Measurements from ENCODE around the gene DRD4.
"Not testable (repeated sequence)": the region's sequence is repeated elsewhere in the genome, so short reads cannot be mapped to it uniquely, and the experiment has no call there.

The DRD4 gene

GRCh38 chr11:645536-645935 is 8.5 kb downstream of the DRD4 start:
- no peak for DNase-seq

DNA sequence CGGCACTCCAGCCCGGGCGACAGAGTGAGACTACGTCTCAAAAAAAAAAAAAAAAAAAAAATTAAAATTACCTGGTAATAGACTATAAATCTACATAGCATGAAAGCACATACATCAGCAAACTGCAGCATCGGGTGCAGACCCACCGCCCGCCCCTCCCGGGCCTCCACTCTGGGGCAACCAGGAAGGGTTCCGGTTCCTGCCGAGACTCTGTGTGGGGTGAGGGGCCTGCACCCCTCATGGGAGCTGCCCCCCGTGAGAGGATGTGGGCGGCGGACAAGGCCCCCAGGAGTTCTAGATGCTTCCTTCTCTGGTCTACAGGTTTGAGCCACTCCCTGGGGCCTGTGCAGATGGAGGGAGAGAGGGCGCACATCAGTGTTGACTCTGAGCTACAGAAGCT is 9.1 kb downstream of the DRD4 start:
- DNase-seq, result no peak

DNA sequence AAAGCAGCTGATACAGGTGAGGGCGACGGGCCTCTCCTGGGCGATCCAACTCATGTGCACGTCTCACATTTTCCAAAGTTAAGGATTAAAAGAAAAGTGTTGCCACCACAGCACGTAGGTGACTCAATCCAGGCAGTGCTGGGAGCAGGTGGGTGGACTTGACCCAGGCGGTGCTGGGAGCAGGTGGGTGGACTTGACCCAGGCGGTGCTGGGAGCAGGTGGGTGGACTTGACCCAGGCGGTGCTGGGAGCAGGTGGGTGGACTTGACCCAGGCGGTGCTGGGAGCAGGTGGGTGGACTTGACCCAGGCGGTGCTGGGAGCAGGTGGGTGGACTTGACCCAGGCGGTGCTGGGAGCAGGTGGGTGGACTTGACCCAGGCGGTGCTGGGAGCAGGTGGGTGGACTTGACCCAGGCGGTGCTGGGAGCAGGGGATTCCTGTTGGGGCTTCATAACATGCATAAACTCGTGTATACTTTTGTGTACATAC is 10.6 kb downstream of the DRD4 start:
- not testable (repeated sequence) for DNase-seq

- DNase-seq, result no peak
These were observed 13.4 kb downstream of the DRD4 start for GRCh38 chr11:650482-650881.

GRCh38 chr11:653136-653535 is 16.1 kb downstream of the DRD4 start:
- DNase-seq, result not testable (repeated sequence)

GRCh38 chr11:653837-654236 is 16.8 kb downstream of the DRD4 start:
- DNase-seq, result no peak

- DNase-seq, result not testable (repeated sequence)
These were observed 17.4 kb downstream of the DRD4 start for GRCh38 chr11:654444-654843.

- DNase-seq, result no peak
These were observed 18.1 kb downstream of the DRD4 start for GRCh38 chr11:655036-655726.

- DNase-seq, result no peak
These were observed 19.4 kb downstream of the DRD4 start for GRCh38 chr11:656426-656825.

GRCh38 chr11:656866-657265 is 19.8 kb downstream of the DRD4 start:
- DNase-seq, result no peak

GRCh38 chr11:657691-658126 is 20.6 kb downstream of the DRD4 start:
- DNase-seq, result no peak

DNA sequence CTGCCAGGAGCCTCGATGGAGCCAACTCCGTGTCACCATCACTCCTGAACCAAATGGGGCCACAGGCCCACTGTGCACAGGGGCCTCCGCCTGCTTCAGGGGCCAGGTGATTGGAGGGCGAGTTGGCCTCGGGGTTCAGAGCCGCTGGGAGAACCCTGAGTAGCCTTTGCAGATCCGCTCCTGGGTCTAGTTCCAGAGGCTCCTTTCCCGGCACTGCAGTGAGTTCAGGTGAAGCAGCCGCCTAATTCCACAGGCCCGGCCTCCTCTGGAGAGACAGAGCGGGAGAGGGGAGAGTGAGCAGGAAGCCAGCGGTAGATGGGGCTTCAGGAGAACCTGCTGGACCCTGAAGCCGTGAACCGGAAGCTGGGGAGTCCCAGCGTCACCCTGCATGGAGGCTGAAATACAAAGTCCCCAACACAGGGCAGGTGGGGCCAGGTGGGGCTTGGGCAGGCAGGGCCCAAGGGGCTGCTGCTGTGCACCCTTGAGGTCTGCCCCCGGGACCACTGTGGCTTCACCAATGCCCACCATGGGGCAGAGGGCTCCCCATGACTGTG is 22.5 kb downstream of the DRD4 start:
- DNase-seq, result no peak

- no peak for DNase-seq
These were observed 23.2 kb downstream of the DRD4 start for GRCh38 chr11:660281-660680.

DNA sequence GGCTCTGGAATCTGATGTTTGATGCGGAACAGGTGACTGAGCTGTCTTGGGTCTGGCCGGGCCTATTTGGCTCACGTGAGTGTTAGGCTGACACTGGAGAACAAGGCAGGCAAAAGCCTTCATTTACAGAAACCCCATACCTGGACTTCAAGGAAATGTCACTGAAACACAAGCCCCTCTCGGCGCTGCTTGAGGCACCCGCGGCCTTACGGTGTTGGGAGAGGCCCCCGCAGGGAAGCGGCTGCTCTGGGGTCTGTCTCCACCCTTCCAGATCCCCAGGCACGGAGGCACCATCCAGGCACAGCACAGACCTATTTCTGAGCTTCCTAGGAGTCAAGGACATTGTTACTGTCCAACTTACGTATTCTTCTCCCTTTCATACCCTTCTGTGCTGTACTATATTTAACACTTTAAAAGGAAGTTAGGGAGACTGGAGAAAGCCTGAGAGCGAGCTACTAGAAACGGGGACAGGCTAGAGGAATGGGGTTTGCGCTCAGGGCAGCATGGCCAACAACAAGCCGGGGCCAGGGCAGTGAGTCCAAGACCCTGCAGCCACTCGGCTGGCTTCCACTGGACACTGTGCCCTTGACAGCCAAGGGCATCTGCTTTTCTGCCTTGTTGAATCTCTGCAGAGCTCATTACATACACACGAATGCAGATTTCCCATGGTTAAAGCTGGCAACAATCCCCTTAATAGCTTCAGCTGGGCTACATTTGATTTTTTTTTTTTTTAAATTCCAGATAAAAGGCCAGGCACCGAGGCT is 23.8 kb downstream of the DRD4 start:
- DNase-seq, result no peak

DNA sequence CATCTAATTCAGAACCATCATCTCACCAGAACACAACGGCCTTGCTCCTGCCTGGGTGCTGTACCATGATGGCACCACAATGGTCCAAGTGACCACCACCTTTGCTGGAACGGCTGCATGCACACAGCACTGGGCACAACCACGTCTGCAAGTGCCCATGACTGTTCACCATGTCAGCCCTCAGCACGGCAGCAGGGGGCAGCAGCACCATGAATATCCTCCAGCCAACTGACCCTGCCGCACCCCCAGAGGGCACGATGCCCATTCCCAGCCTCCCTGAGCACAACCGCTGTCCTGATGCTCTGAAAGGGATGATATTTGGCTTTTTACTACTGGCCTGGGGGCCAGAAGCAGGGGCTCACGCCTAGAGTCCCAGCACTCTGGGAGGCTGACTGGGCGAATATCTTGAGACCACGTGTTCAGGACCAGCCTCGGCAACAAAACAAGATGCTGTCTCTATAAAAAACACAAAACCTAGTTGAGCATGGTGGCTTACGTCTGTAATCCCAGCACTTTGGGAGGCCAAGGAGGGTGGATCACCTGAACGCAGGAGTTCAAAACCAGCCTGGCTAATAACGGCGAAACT is 25.7 kb downstream of the DRD4 start:
- peak in 1 of 2 experiments; percentile 13 for DNase-seq

DNA sequence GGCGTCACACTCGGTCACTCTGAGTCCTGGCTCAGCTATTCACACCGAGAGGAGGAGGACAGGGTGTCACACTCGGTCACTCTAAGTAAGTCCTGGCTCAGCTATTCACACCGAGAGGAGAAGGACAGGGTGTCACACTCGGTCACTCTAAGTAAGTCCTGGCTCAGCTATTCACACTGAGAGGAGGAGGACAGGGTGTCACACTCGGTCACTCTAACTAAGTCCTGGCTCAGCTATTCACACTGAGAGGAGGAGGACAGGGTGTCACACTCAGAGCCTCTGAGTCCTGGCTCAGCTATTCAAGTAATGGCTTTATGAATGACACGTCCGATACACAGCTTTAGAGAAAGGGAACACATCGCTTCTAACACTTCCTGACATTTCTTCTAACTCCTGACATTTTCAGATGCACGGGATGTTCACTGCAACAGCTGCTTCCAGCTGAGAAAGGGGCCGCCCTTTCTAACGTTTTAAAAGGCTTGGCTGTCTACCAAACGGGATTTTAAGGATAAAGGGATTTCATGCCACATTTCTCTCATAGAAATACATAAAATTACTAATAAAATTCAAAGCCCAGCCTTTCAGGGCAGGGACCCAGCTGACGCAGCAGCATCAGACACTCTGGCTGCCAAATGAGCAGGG is 28.1 kb downstream of the DRD4 start:
- DNase-seq, result no peak

GRCh38 chr11:665704-666281 is 28.7 kb downstream of the DRD4 start:
- no peak for DNase-seq

- no peak for DNase-seq
These were observed 36.8 kb downstream of the DRD4 start for GRCh38 chr11:673866-674265.

DNA sequence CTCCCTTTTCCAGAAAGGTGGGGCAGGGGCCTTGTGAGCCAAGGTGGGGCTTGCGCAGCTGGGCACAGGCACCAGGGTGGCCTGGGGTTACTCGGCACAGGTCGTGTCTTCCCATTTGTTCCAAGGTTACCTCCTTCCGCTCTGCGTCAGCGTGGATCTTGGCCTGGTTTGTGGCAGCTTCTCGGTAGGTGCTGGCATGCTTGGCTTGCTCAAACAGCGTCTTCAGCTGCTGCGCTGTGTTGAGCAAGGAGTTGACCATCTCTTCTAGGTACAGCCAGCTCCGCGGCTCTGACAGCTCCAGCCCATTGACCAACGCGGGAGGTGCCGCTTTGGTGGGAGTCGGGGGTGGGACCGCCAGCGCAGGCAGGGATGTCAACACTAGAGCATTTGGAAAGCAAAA is 37.3 kb downstream of the DRD4 start:
- DNase-seq, result no peak

- no peak for DNase-seq
These were observed 41.2 kb downstream of the DRD4 start for GRCh38 chr11:678297-678696.

DNA sequence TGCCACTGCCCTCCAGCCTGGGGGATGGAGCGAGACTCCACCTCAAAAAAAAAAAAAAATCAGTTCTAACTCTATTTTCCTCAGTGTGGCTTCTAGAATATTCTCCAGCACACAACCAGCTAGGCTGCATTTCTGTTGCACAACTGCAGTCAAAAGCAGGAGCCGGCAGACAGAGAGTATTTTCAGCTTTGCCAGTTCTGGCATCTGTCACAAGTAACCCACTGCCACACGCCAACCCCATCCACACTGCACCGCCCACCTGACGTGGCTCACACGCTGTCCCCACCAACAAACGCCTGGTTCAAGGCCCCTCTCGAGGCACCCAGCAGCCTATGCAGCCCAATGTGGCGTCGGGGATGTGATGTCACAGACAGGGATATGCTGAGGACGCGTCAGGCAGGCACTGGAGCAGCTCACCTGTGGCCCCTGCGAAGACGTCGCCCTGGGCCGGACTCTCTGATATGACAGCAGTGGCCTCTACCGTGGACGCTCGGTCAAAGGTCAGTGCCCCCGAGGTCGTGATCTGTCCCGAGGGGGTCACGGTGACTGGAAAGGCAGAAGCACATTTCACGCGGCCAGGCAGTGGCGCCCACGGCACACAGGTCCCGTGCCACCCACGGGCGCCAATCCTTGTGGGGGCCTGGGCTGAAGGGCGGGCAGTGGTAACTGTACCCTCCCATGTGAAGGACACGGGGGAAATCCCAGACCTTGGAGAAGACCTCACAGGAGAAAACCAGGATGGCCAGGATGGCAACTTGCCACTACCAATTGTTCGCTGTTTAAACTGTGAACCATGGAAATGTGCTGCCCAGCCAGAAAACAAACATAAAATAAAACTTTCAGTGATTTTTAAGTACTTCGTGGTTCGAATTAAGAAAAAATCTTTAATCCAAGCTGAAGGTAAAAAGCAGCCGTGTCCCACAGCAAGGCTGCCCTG is 42.5 kb downstream of the DRD4 start:
- DNase-seq, result no peak

- no peak for DNase-seq
These were observed 43.4 kb downstream of the DRD4 start for GRCh38 chr11:680476-680875.

Measured in SW 1271 (cell line).